ENCODE measurements around the gene SUFU. TPM values are rescaled to one million over a fixed set of nuclear protein-coding genes. Genes with fewer than 3 reads are reported as not detected.

SUFU gene
- total RNA-seq, 1 donor from 2014 or later, result 9.4 TPM

GRCh38 chr10:102641880-102642735, 138.3 kb downstream of the SUFU start:
- ATAC-seq, result peak; percentile 84

GRCh38 chr10:102642736-102643335, 139.1 kb downstream of the SUFU start:
- peak; percentile 11 for ATAC-seq

DNA sequence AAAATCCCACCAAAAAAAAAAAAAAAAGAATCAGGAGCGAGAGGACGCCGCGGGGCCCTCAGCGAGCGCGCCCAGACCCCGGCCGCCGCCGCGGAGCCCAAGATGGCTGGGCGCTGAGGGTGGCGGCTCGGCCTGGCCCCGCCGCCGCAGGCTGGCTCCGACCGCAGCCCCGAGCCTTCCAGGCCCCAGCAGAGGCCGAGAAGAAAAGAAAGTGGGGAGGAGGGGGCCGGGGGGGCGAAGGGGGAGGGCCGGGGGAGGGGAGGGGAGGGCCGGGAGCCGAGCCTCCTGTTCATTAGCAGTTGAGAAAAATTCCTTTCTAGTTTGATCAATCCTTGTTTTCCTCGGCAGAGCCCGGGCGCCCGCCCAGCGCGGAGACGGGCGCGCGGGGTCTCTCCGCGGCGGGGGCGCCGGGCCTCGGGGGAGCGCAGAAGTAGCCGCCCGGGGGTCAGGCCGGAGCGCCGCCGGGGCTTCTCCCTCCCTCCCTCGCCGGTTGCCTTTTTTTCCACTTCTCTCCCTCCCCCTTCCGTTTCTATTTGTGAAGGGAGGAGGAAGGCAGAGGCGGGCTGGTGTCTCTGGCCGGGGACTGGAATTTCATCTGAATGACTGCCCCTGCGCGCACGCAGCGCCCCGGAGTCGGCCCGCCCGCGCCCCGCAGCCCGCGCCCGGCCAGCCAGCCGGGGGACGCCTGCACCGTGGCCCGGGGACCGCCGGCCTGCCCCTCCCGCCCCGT, 139.7 kb downstream of the SUFU start:
- no peak for ATAC-seq

- ATAC-seq, result peak; percentile 0
These were observed 140.4 kb downstream of the SUFU start, which contains the start of gene TRIM8 for GRCh38 chr10:102644066-102644645. Gene TRIM8 (plus strand): TSS chr10:102644479. CDS start chr10:102644618, 139 bp downstream.

GRCh38 chr10:102644646-102645387, 141.0 kb downstream of the SUFU start:
- peak; percentile 43 for ATAC-seq

- peak; percentile 9 for ATAC-seq
These were observed 141.6 kb downstream of the SUFU start for GRCh38 chr10:102645388-102645740.

GRCh38 chr10:102645741-102646609, 142.2 kb downstream of the SUFU start:
- ATAC-seq, result peak; percentile 38

DNA sequence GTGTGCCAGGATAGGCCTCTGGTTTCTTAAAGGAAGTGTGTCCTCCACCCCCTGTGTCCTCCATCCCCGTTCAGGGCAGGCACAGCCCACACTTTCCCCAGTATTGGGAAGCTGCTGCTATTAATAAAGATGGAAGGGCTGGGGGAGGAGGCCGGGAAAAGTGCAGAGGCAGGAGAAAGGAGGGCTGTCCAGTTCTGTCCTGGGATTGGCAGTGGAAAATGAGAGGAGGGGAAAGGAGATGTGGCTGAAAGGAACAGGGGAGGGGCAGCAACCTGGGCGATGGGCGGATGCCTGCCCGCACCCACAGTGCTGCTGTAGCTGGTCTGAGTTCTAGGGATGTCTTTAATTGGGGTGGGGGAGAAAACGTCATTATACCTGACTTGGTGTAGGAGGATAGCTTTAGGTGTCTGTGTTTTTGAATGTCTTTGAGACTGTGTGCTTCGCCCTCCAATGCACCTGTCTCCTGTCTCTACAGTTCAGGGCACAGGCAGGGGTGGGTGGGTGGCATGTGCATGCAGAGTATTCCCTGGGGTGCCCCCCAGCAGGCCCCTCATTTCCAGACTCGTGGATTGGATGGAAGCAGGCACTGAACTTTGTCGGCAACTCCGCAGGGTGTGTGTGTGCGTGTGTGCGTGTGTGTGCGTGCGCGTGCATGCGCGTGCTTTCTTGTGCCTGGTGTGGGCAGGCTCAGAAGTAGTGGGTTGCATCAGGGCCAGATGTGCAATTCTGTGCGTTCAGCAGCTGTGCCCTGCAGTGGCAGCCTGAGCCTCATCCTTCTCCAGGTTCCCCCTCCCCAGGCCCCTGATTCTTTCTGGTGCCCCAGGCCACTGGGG, 143.1 kb downstream of the SUFU start:
- no peak for ATAC-seq

- ATAC-seq, result no peak
These were observed 143.9 kb downstream of the SUFU start for GRCh38 chr10:102647443-102648268.

- no peak for ATAC-seq
These were observed 144.6 kb downstream of the SUFU start for GRCh38 chr10:102648269-102648888.

DNA sequence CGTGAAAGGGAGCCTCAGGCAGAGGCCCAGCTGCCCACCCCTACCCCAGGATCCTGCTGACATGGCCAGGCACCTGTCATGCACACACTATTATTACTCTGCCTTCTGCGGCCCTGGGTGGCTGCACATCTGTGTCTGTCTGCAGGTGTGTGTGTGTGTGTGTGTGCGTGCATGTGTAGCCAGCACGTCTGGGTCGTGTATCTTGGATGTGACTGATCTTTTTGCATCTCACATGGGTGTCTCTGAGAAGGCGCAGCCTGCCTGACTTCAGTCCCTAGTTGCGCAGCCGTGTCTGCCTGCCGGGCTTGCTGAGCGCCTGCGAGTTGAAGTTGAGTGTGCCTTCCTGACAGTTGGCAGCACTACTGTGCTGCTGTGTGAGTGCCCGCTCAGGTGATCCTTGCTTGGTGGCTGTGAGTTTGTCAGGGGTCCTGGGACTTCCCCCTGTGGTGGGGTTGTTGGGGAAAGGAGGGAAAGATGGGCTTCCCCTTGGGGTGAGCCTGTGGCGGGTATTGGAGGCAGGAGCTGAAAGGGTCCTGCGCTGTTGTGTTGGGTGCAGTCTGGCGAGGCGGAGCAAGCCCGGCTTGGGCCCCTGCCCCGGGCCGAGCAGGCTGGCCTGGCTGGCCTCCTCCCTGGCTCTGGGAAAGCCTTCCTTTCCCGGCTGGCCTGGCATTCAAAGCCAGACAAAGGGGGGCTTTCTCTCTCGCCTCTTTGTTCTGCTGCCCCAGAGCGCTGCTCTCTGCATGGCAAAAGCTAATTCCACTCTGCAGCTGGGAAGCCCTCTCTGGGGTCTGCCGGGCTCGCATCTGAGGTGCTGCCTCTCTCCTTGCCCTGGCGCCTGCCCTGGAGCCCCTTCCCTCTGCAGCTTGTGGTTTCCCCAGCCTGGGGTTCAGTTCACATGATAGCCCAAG, 145.4 kb downstream of the SUFU start:
- ATAC-seq, result no peak

DNA sequence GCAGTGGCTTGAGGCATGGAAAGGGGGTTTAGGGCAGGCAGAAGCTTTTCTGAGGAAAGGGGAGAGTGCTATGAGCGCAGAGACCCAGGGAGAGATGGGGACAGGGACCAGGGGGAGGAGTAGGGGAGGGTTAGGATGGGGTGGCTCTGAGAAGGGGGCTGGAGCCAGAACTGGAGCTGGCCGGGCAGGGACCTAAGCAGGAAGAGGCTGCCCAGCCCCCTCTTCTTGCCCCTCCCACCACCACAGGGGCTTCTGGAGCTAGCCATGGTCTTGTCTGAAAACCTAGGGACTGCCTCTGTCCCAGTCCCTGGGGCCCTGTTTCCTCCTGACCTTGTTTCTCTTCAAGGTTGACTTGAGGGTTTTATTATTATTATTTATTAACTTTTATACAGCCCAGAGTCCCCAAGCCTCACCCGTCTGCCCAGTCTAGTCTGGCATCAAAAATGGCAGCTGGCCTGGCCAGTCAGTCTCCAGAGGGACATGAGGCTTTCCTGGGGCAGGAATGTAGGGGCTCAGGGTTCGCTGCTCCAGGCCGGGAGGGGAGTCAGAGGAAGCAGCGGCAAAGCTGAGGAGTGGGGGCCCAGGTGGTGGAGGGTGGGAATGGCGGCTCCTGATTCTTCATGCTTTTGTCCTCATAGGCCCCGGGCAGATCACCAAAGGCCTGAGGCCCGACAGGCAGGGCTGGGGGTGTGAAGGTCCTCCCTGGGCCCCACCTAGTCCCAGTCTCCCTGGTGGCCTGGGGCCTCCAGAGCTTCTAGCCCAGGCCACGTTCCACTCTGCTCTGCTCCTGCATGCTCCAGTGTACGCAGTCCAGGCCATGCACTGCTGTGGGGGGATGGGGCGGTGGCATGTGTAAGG, 146.3 kb downstream of the SUFU start:
- ATAC-seq, result no peak

- no peak for ATAC-seq
These were observed 147.1 kb downstream of the SUFU start for GRCh38 chr10:102650655-102651454.

- no peak for ATAC-seq
These were observed 147.8 kb downstream of the SUFU start for GRCh38 chr10:102651455-102652169.
